ENCODE measurements around the gene KRT3. TPM values are rescaled to one million over a fixed set of nuclear protein-coding genes. Genes with fewer than 3 reads are reported as not detected.
"Not testable (repeated sequence)": the region's sequence is repeated elsewhere in the genome, so short reads cannot be mapped to it uniquely, and the experiment has no call there.

Gene KRT3
- total RNA-seq, 2 experiments from 2014 or later, result not detected

- Mint-ChIP-seq H3K9me3 (ENCODE audit: insufficient read depth) (no peaks in the 10 kb centered on the region), H3K27ac (no peak overlapping the region), H3K36me3 (ENCODE audit: low read depth) (no peaks in the 10 kb centered on the region), H3K4me1 (ENCODE audit: low read depth) (peaks cover 2% of the 10 kb centered on the region), H3K27me3 (ENCODE audit: low read depth) (peaks cover 10% of the 10 kb centered on the region), H3K4me3 (no peak overlapping the region)
- CTCF ChIA-PET, result interaction anchor here (0.7 to 0.8 kb wide), 2 partner anchors 80 to 427 kb away, joined by 3 read pairs; no protein-coding TSS in a partner anchor
- ATAC-seq, result no peak
- POLR2A ChIA-PET, result no interaction called here
- no peak for DNase-seq
Observed at GRCh38 chr12:52799505-52800211, 3.7 kb upstream of the KRT3 start.

DNA sequence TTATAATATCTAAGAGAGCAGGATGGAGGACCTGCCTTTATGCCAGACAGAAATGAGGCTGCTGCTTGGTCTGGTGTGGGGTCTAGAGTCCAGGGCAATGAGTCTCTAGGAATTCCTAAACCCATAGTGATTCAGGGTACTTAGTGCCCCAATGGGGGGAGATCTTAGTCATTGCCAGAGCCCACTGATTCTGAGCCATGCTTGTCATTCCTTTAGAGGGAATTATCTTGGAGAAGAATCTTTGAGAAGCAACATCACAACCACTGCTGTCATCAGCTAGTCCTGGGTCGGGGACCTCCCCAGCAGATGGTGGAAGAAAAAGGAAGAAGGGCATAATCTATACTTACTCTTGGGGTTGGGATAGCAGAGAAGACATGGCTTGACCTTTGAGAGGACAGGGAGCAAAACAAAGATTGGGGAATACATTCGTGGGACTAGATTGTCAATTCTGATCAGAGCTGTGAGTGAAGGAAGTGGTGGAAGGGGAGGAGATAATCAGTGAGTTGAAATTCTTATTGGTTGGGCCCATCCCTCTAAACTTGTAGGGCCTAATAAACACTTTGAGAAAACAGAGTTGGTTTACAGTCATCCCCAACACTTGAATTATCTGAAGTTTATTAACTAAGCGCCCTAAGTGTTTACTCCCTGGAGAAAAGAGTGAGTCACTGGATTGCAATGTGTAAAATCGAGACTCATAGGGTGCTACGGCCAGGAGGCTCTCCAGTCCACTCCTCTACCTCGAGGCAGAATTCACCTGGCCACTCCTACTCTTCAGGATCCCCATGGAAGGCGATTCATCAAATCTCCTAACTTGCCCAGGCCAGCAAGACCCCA, 3.0 kb upstream of the KRT3 start:
- no peak overlapping the region for H3K27ac Mint-ChIP-seq
- H3K4me1 Mint-ChIP-seq (ENCODE audit: low read depth), result peaks cover 9% of the 10 kb centered on the region
- H3K4me3 Mint-ChIP-seq, result no peak overlapping the region
- no peak for DNase-seq
- ChIA-PET CTCF (no interaction called here), POLR2A (no interaction called here)
- H3K9me3 Mint-ChIP-seq (ENCODE audit: insufficient read depth), result no peaks in the 10 kb centered on the region
- H3K36me3 Mint-ChIP-seq (ENCODE audit: low read depth), result no peaks in the 10 kb centered on the region
- peaks cover 10% of the 10 kb centered on the region for H3K27me3 Mint-ChIP-seq (ENCODE audit: low read depth)
- ATAC-seq, result no peak

DNA sequence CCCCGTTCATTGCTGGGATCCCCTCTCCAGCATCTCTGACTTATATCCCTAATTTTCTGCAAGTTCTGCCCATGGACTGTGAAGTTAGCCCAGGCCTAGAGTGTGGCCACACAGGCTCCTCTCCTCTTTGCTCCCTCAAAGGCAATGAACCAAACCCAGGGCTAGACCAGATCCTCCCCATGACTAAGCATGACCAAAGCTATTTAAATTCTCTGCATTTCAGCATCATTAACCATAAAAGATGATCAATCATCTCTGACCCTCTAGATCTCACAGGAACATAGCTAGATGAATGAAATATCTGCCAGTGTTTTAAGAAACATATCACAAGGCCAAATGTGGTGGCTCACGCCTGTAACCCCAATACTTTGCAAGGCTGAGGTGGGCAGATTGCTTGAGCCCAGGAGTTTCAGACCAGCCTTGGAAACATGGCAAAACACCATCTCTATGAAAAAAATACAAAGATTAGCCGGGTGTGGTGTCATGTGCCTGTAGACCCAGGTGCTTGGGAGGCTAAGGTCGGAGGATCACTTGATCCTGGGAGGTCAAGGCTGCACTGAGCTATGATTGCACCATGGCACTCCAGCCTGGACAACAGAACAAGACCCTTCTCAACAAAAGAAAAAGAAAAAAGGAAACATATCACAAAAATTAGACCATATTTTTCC, 2.2 kb upstream of the KRT3 start:
- Mint-ChIP-seq H3K27me3 (ENCODE audit: low read depth) (peaks cover 11% of the 10 kb centered on the region), H3K4me1 (ENCODE audit: low read depth) (peaks cover 11% of the 10 kb centered on the region), H3K4me3 (no peak overlapping the region), H3K9me3 (ENCODE audit: insufficient read depth) (no peaks in the 10 kb centered on the region), H3K27ac (no peak overlapping the region), H3K36me3 (ENCODE audit: low read depth) (no peaks in the 10 kb centered on the region)
- ATAC-seq (no peak), DNase-seq (no peak)
- POLR2A ChIA-PET, result no interaction called here
- CTCF ChIA-PET, result interaction anchor here (2.3 kb wide), 1 partner anchor 87 kb away, joined by 8 read pairs; no protein-coding TSS in a partner anchor

GRCh38 chr12:52797529-52797894, 1.6 kb upstream of the KRT3 start:
- Mint-ChIP-seq H3K4me1 (ENCODE audit: low read depth) (peaks cover 11% of the 10 kb centered on the region), H3K4me3 (no peak overlapping the region), H3K27ac (no peak overlapping the region), H3K9me3 (ENCODE audit: insufficient read depth) (no peaks in the 10 kb centered on the region), H3K36me3 (ENCODE audit: low read depth) (no peaks in the 10 kb centered on the region), H3K27me3 (ENCODE audit: low read depth) (peaks cover 8% of the 10 kb centered on the region)
- POLR2A ChIA-PET, result no interaction called here
- no peak for ATAC-seq
- CTCF ChIA-PET, result interaction anchor here (2.3 kb wide), 1 partner anchor 87 kb away, joined by 8 read pairs; no protein-coding TSS in a partner anchor
- no peak for DNase-seq

GRCh38 chr12:52796839-52797528, 1.1 kb upstream of the KRT3 start:
- ChIA-PET CTCF (interaction anchor here (2.3 kb wide), 1 partner anchor 88 kb away, joined by 8 read pairs; no protein-coding TSS in a partner anchor), POLR2A (no interaction called here)
- Mint-ChIP-seq H3K27me3 (ENCODE audit: low read depth) (peaks cover 8% of the 10 kb centered on the region), H3K4me3 (no peak overlapping the region), H3K4me1 (ENCODE audit: low read depth) (peaks cover 11% of the 10 kb centered on the region), H3K9me3 (ENCODE audit: insufficient read depth) (no peaks in the 10 kb centered on the region), H3K27ac (no peak overlapping the region), H3K36me3 (ENCODE audit: low read depth) (no peaks in the 10 kb centered on the region)
- no peak for ATAC-seq
- DNase-seq, result no peak

- DNase-seq, result no peak
- no peaks in the 10 kb centered on the region for H3K36me3 Mint-ChIP-seq (ENCODE audit: low read depth)
- no peaks in the 10 kb centered on the region for H3K9me3 Mint-ChIP-seq (ENCODE audit: insufficient read depth)
- no peak for ATAC-seq
- H3K27ac Mint-ChIP-seq, result no peak overlapping the region
- POLR2A ChIA-PET, result no interaction called here
- CTCF ChIA-PET, result interaction anchor here (2.3 kb wide), 1 partner anchor 88 kb away, joined by 8 read pairs; no protein-coding TSS in a partner anchor
- H3K27me3 Mint-ChIP-seq (ENCODE audit: low read depth), result peaks cover 12% of the 10 kb centered on the region
- H3K4me1 Mint-ChIP-seq (ENCODE audit: low read depth), result peaks cover 11% of the 10 kb centered on the region
- no peak overlapping the region for H3K4me3 Mint-ChIP-seq
Observed at GRCh38 chr12:52796429-52796794, 495 bp upstream of the KRT3 start.

DNA sequence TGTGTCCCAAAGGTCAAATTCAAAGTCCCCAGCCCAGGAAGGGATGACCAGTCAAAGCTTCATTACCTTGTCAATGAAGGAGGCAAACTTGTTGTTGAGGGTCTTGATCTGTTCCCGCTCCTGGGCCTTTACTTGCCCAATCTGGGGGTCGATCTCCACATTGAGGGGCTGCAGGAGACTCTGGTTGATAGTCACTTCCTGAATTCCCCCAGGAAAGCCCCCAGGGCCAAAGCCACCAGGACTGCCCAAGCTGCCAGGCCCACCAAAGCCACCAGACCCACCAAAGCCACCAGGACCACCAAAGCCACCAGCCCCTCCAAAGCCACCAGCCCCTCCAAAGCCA, 614 bp downstream of the KRT3 start:
- Mint-ChIP-seq H3K4me1 (ENCODE audit: low read depth) (peaks cover 15% of the 10 kb centered on the region), H3K27me3 (ENCODE audit: low read depth) (peaks cover 19% of the 10 kb centered on the region)
- ATAC-seq; H3K27ac Mint-ChIP-seq; POLR2A ChIA-PET; H3K4me3 Mint-ChIP-seq; H3K9me3 Mint-ChIP-seq (ENCODE audit: insufficient read depth); DNase-seq; CTCF ChIA-PET; H3K36me3 Mint-ChIP-seq (ENCODE audit: low read depth): not testable (repeated sequence)

GRCh38 chr12:52794479-52795331, 1.2 kb downstream of the KRT3 start:
- H3K36me3 Mint-ChIP-seq (ENCODE audit: low read depth), result no peaks in the 10 kb centered on the region
- no peak overlapping the region for H3K27ac Mint-ChIP-seq
- H3K4me3 Mint-ChIP-seq, result no peak overlapping the region
- DNase-seq, result no peak
- H3K27me3 Mint-ChIP-seq (ENCODE audit: low read depth), result peaks cover 25% of the 10 kb centered on the region
- ChIA-PET POLR2A (interaction anchor here (0.6 kb wide), 1 partner anchor 141 kb away, joined by 5 read pairs; no protein-coding TSS in a partner anchor), CTCF (interaction anchor here (1.2 kb wide), 1 partner anchor 13 kb away, joined by 3 read pairs; no protein-coding TSS in a partner anchor)
- H3K9me3 Mint-ChIP-seq (ENCODE audit: insufficient read depth), result no peaks in the 10 kb centered on the region
- ATAC-seq, result no peak
- peaks cover 18% of the 10 kb centered on the region for H3K4me1 Mint-ChIP-seq (ENCODE audit: low read depth)

DNA sequence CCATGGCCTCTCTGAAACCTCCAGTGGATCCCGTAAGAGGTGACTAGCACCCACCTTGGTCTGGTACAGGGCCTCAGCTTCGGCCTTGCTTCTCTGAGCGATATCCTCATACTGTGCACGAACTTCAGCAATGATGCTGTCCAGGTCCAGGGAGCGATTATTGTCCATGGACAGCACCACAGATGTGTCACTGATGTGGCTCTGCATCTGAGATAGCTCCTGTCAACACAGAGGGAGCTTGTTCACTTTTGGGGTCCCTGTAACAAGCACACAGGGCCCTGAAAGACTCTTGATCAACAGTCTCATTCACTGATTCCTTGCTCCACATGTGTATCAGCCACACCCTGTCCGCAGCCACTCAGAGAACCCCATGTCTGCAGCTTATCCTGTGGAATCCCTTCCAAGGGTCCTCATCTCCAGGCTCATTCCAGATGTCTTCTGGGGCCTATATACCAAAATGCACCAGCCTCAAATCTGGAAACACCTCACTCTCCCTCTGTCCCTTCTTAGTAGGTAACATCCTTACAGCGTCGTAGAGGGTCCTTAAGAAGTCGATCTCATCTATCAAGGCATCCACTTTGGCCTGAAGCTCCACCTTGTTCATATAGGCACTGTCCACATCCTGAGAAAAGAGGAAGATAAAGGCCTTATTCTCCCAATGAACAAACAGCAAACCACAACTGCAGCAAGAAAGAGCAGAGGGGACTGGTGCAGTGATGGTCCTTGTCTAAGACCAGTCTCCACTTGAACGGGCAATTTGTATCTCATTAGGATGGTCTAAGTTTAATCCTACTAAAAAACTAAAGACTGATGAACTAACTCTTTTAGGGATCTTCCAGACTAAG, 3.5 kb downstream of the KRT3 start:
- ATAC-seq (no peak), DNase-seq (no peak)
- Mint-ChIP-seq H3K4me3 (no peak overlapping the region), H3K4me1 (ENCODE audit: low read depth) (peaks cover 18% of the 10 kb centered on the region), H3K27me3 (ENCODE audit: low read depth) (peaks cover 33% of the 10 kb centered on the region), H3K27ac (no peak overlapping the region), H3K36me3 (ENCODE audit: low read depth) (no peaks in the 10 kb centered on the region), H3K9me3 (ENCODE audit: insufficient read depth) (no peaks in the 10 kb centered on the region)
- POLR2A ChIA-PET, result no interaction called here
- CTCF ChIA-PET, result interaction anchor here (1.7 kb wide), 1 partner anchor 78 kb away, joined by 4 read pairs; no protein-coding TSS in a partner anchor

All from activated CD8-positive, alpha-beta T cell treated with anti-CD3 and anti-CD28 coated beads, Interleukin-2, amount 10 ng/mL, durations not matched to agents 7 days and 5 days (primary cell).